Measurements from ENCODE around the gene MSH3.
"Not testable (repeated sequence)": the region's sequence is repeated elsewhere in the genome, so short reads cannot be mapped to it uniquely, and the experiment has no call there.

Gene MSH3

GRCh38 chr5:80902624-80903023, 248.2 kb downstream of the MSH3 start:
- not testable (repeated sequence) for DNase-seq

- DNase-seq = peak in 1 of 51 donors; percentile 1
Measured at GRCh38 chr5:80904533-80905187, 250.2 kb downstream of the MSH3 start.

- no peak for DNase-seq
Measured at GRCh38 chr5:80905405-80905804, 251.0 kb downstream of the MSH3 start.

GRCh38 chr5:80912479-80912878, 258.0 kb downstream of the MSH3 start:
- DNase-seq = no peak

DNA sequence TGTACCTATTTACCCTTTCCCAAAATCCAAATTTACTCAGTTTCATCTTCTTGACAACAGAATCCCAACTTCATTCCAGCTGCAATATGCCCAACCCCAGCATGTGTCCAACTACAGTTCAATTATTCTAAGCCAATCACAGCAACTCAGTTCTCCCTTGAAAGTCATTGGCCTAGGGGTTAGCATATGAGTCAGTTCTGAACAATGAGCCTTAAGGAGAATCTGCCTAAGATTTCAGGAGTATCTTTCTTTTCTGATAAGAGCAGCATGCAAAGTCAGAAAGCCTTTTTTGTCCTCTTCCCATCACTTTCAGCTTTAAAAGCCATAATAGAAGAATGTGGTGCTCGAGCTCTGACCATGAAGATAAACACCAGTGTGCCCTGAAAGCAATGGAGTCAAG, 261.3 kb downstream of the MSH3 start:
- DNase-seq = no peak

DNA sequence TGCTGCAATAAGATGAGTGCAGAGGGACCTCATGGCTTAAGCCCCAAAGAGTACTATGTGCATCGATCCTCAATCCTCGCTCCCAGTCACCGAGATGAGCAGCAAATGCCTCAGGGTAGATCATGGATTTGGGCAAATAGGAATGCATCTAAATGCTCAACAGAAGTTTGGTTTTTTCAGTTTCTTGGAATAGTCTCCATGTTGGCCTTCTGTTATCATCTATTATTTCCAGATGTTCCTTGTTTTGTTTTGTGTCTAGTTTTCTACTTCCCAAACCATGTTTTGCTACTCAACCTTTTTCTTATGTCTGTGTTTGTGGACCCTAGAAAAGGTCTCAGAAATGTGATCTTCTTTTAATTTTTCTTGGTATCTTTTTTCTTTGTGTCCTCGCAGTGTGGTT, 262.2 kb downstream of the MSH3 start:
- no peak for DNase-seq

- DNase-seq = no peak
Measured at GRCh38 chr5:80917631-80918030, 263.2 kb downstream of the MSH3 start.

DNA sequence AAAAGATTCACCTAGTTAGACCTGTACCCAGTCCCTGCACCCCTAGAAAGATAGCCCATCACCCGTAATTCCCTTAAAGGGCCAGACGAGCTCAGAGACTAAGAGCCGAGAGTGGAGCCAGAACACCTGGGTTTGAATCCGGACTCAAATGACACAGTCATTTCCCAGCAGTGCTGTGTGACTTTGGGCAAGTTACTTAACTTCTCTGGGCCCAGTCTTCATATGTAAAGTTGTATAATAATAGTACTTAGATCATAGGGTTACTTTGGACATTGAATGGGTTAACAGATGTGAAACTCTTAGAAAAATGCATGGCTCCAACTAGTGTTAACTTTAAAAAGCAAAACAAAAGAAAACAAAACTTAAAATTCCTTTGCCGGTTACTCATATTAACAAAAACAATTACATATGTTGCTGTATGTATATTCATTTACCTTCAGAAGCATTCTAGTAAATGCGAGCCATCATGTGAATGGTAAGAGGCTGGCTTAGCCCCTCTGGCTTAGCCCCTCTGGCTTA, 265.3 kb downstream of the MSH3 start:
- DNase-seq = no peak

- DNase-seq = no peak
Measured at GRCh38 chr5:80920333-80920732, 265.9 kb downstream of the MSH3 start.

- no peak for DNase-seq
Measured at GRCh38 chr5:80921026-80921425, 266.6 kb downstream of the MSH3 start.

DNA sequence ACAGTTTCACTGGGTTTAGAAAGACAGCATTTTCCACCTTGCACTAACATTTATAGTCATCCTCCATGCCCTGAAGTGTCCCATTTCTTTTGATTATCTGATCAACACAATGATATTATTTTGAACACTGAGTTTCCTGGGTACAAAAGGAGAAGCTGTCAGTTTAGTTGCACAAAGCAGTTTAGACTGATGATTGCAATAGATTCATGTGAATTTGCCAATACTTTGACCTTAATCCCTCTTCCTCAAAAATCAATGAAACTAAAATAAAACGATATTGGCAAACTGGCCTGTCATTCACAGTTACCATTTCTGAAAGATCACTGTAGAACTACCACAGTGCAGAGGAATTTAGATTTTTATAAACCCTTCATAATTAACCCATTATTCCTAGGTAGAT, 271.5 kb downstream of the MSH3 start:
- no peak for DNase-seq
